Neural cell (in vitro differentiated cells): ENCODE data around the gene LIMS2. TPM values are rescaled to one million over a fixed set of nuclear protein-coding genes. Genes with fewer than 3 reads are reported as not detected.

Experiments used
- H2AFZ ChIP-seq: fragments of 200-600, 300-800 bp; sonication (generic), shearing (Covaris generic); 2 replicates; pipeline ENCODE4 v1.6.0; 2014; ENCODE audit warnings: low read depth, mild to moderate bottlenecking, antibody characterized with exemption, low read length, moderate library complexity
- H3F3A ChIP-seq: fragments of 200-600 bp; shearing (Covaris generic); 2 replicates; pipeline ENCODE4 v1.6.1; 2016; ENCODE audit warnings: mild to moderate bottlenecking, moderate library complexity, mixed read lengths, antibody characterized with exemption, low read length; ENCODE audit not compliant: insufficient read depth, poor library complexity, severe bottlenecking
- H3K27ac ChIP-seq: fragments of 200-600, 300-800 bp; sonication (generic), shearing (Covaris generic); 2 replicates; pipeline ENCODE4 v1.5.1; 2014; ENCODE audit warnings: mild to moderate bottlenecking, low read length, moderate library complexity
- H3K27me3 ChIP-seq: fragments of 300-800, 200-600 bp; sonication (generic), shearing (Covaris generic); 2 replicates; pipeline ENCODE4 v1.6.0; 2014; ENCODE audit warnings: mild to moderate bottlenecking, low read depth, low read length, moderate library complexity; ENCODE audit not compliant: insufficient read depth
- H3K36me3 ChIP-seq: fragments of 300-800, 200-600 bp; sonication (generic), shearing (Covaris generic); 2 replicates; pipeline ENCODE4 v1.5.1; 2014; ENCODE audit warnings: mild to moderate bottlenecking, antibody characterized with exemption, low read length, moderate library complexity; ENCODE audit not compliant: insufficient read depth
- H3K4me2 ChIP-seq: fragments of 300-800, 200-600 bp; sonication (generic), shearing (Covaris generic); 2 replicates; pipeline ENCODE4 v1.6.0; 2014; ENCODE audit warnings: mild to moderate bottlenecking, low read length
- H3K4me3 ChIP-seq: fragments of 300-800, 200-600 bp; sonication (generic), shearing (Covaris generic); 2 replicates; pipeline ENCODE4 v1.5.1; 2014; ENCODE audit warnings: mild to moderate bottlenecking, low read length, moderate library complexity
- H3K79me2 ChIP-seq: fragments of 200-600 bp; shearing (Covaris generic); replicated peaks from 2 replicates; pipeline ENCODE4 v1.6.0; 2014; ENCODE audit warnings: mild to moderate bottlenecking, low read length, moderate library complexity; ENCODE audit not compliant: insufficient read depth
- H3K9ac ChIP-seq: fragments of 300-800, 200-600 bp; sonication (generic), shearing (Covaris generic); 2 replicates; pipeline ENCODE4 v1.6.1; 2016; ENCODE audit warnings: mild to moderate bottlenecking, low read length, mixed read lengths
- H3K9me2 ChIP-seq: fragments of 200-600 bp; shearing (Covaris generic); 2 replicates; pipeline ENCODE4 v1.6.1; 2016; ENCODE audit warnings: mild to moderate bottlenecking, low read length, mixed read lengths; ENCODE audit not compliant: insufficient read depth
- H3K9me3 ChIP-seq: fragments of 200-600, 300-800 bp; sonication (generic), shearing (Covaris generic); 2 replicates; pipeline ENCODE4 v1.6.1; 2016; ENCODE audit warnings: mild to moderate bottlenecking, mixed run types, low read length, moderate library complexity, mixed read lengths
- H4K20me1 ChIP-seq: fragments of 200-600 bp; shearing (Covaris generic); 2 replicates; pipeline ENCODE4 v1.6.1; 2016; ENCODE audit warnings: mild to moderate bottlenecking, mixed run types; ENCODE audit not compliant: insufficient read depth
- CTCF ChIP-seq: fragments of 450-650 bp; IDR thresholded peaks from 2 replicates; pipeline ENCODE4 v1.5.1; 2014; ENCODE audit warnings: antibody characterized with exemption, mild to moderate bottlenecking, moderate library complexity; ENCODE audit not compliant: poor library complexity, severe bottlenecking
- EP300 ChIP-seq: fragments of 450-650 bp; conservative IDR thresholded peaks from 2 replicates; pipeline ENCODE4 v1.6.1; 2014; ENCODE audit warnings: antibody characterized with exemption, mild to moderate bottlenecking, moderate library complexity; ENCODE audit not compliant: poor library complexity, severe bottlenecking
- EZH2 ChIP-seq: fragments of 200-600, 300-800 bp; shearing (Covaris generic), sonication (generic); IDR thresholded peaks from 2 replicates; pipeline ENCODE4 v1.6.1; 2014; ENCODE audit warnings: antibody characterized with exemption, low read length, borderline replicate concordance, mild to moderate bottlenecking; ENCODE audit not compliant: insufficient read depth, poor library complexity, severe bottlenecking
- MXI1 ChIP-seq: fragments of 450-650 bp; conservative IDR thresholded peaks from 2 replicates; pipeline ENCODE4 v1.6.1; 2014; ENCODE audit warnings: antibody characterized with exemption, mild to moderate bottlenecking; ENCODE audit not compliant: poor library complexity, severe bottlenecking
- POLR2AphosphoS5 ChIP-seq: IDR thresholded peaks from 2 replicates; pipeline ENCODE4 v1.6.1; 2012
- RAD21 ChIP-seq: fragments of 450-650 bp; conservative IDR thresholded peaks from 2 replicates; pipeline ENCODE4 v1.6.1; 2014; ENCODE audit warnings: antibody characterized with exemption, mild to moderate bottlenecking, moderate library complexity
- REST ChIP-seq: IDR thresholded peaks from 2 replicates; pipeline ENCODE4 v1.6.1; 2012; ENCODE audit warnings: borderline replicate concordance
- SMC3 ChIP-seq: fragments of 450-650 bp; conservative IDR thresholded peaks from 2 replicates; pipeline ENCODE4 v1.6.1; 2014; ENCODE audit warnings: antibody characterized with exemption, mild to moderate bottlenecking, moderate library complexity; ENCODE audit not compliant: poor library complexity
- TAF1 ChIP-seq: IDR thresholded peaks from 2 replicates; pipeline ENCODE4 v1.6.1; 2012; ENCODE audit warnings: low read depth
- polyA plus RNA-seq: library from polyadenylated mRNA; depleted of rRNA; stranded (reverse); fragments of >200 nt; gene quantifications from 2 replicates; pipeline ENCODE4 v1.2.3, GENCODE V29; 2014

LIMS2 gene
- polyA plus RNA-seq, 1 donor from 2014 or later, result not detected

GRCh38 chr2:127622561-127623387 lies 52.6 kb downstream of the LIMS2 start:
- Histone ChIP-seq H3K79me2 (no peaks in the 10 kb centered on the region), H3K4me3 (no peak overlapping the region), H3K9me3 (no peaks in the 10 kb centered on the region), H3K27me3 (no peaks in the 10 kb centered on the region), H3K36me3 (no peaks in the 10 kb centered on the region), H2AFZ (no peak overlapping the region), H3K4me2 (no peak overlapping the region), H3K27ac (no peak overlapping the region), H3K9ac (no peak overlapping the region), H4K20me1 (no peaks in the 10 kb centered on the region), H3K9me2 (no peaks in the 10 kb centered on the region), H3F3A (no peaks in the 10 kb centered on the region)
- TF ChIP-seq CTCF, result no peak
- TF ChIP-seq EZH2, result no peak
- TF ChIP-seq RAD21, result no peak
- TF ChIP-seq TAF1, result no peak
- TF ChIP-seq REST, result no peak
- no peak for TF ChIP-seq MXI1
- TF ChIP-seq EP300, result no peak
- TF ChIP-seq POLR2AphosphoS5, result no peak
- TF ChIP-seq SMC3, result no peak

- Histone ChIP-seq H3K9me3 (no peaks in the 10 kb centered on the region), H2AFZ (no peak overlapping the region), H3K36me3 (no peaks in the 10 kb centered on the region), H3K9me2 (no peaks in the 10 kb centered on the region), H3K27me3 (no peaks in the 10 kb centered on the region), H3K27ac (no peak overlapping the region), H3K4me2 (no peak overlapping the region), H3K79me2 (no peaks in the 10 kb centered on the region), H3K4me3 (no peak overlapping the region), H3K9ac (no peak overlapping the region), H3F3A (no peaks in the 10 kb centered on the region), H4K20me1 (no peaks in the 10 kb centered on the region)
- TF ChIP-seq TAF1 (no peak), REST (no peak), POLR2AphosphoS5 (no peak), EP300 (no peak), SMC3 (no peak), CTCF (no peak), EZH2 (no peak)
These were observed 53.3 kb downstream of the LIMS2 start for GRCh38 chr2:127621981-127622431.
